Measurements from ENCODE around the gene PPEF1. TPM values are rescaled to one million over a fixed set of nuclear protein-coding genes. Genes with fewer than 3 reads are reported as not detected.

The PPEF1 gene
- total RNA-seq, 2 experiments from 2014 or later = 0.15 TPM; not detected in 1

DNA sequence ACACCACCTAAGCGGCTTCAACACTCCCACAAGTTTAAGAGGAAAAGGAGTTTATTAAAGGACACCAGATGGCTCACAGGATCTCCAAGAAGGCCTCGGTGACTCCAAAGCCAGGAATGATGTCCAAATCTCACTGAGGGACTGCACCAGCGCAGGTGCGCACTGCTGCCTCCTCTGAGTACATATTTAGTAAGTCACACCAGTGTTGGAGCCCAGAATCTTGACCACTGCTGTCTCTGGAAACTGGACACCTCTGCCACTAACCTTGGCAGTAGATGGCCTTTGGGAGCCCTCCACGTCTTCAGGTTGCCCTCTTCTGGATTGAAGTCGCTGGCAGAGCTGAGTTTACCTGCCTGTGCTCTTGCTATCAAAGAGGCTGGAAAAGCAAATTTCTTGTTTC is 25.4 kb upstream of the PPEF1 start:
- CTCF ChIA-PET = no interaction called here
- Mint-ChIP-seq H3K4me1 (ENCODE audit: low read depth) (no peaks in the 10 kb centered on the region), H3K9me3 (no peaks in the 10 kb centered on the region), H3K36me3 (no peaks in the 10 kb centered on the region), H3K4me3 (no peak overlapping the region), H3K27me3 (peaks cover 2% of the 10 kb centered on the region), H3K27ac (no peak overlapping the region)
- DNase-seq = no peak
- POLR2A ChIA-PET = no interaction called here
- intact Hi-C loops (cut with micrococcal nuclease) = no loop called here

- H3K4me3 Mint-ChIP-seq = no peak overlapping the region
- CTCF ChIA-PET = no interaction called here
- H3K36me3 Mint-ChIP-seq = no peaks in the 10 kb centered on the region
- POLR2A ChIA-PET = no interaction called here
- no peaks in the 10 kb centered on the region for H3K9me3 Mint-ChIP-seq
- intact Hi-C loops (cut with micrococcal nuclease) = no loop called here
- H3K27me3 Mint-ChIP-seq = peaks cover 2% of the 10 kb centered on the region
- DNase-seq = no peak
- H3K27ac Mint-ChIP-seq = no peak overlapping the region
- no peaks in the 10 kb centered on the region for H3K4me1 Mint-ChIP-seq (ENCODE audit: low read depth)
These were observed 24.5 kb upstream of the PPEF1 start for GRCh38 chrX:18682979-18683387.

DNA sequence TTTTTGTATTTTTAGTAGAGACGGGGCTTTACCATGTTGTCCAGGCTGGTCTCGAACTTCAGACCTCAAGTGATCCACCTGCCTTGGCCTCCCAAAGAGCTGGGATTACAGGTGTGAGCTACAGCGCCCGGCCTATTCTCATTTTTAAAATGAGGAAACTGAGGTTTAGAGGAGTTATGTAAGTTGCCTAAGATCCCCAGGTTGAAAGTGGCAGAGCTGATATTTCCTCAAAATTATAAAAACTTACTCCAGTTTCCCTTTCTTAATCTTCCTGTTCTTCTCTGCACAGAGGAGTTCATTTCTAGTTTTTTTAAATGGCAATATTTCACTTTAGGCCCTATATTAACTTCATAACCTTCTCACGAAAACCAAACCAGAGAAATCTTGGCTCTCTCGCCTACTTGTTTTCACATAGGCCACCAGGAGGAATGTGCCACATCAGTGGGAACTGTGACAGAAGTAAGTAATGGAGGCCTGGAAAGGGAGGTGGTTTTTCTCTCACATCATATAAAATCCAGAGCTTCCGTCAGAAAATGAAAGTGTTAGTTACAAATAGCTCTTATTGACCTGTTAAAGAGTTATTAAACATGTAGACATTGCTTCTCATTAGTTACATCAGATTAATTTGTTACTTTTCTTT is 19.5 kb upstream of the PPEF1 start:
- no peak overlapping the region for H3K4me3 Mint-ChIP-seq
- H3K4me1 Mint-ChIP-seq (ENCODE audit: low read depth) = no peaks in the 10 kb centered on the region
- no peak for DNase-seq
- ChIA-PET CTCF (no interaction called here), POLR2A (no interaction called here)
- no peak overlapping the region for H3K27ac Mint-ChIP-seq
- H3K36me3 Mint-ChIP-seq = no peaks in the 10 kb centered on the region
- no peaks in the 10 kb centered on the region for H3K27me3 Mint-ChIP-seq
- no peaks in the 10 kb centered on the region for H3K9me3 Mint-ChIP-seq
- intact Hi-C loops (cut with micrococcal nuclease) = no loop called here

- H3K27ac Mint-ChIP-seq = no peak overlapping the region
- POLR2A ChIA-PET = no interaction called here
- H3K27me3 Mint-ChIP-seq = no peaks in the 10 kb centered on the region
- H3K36me3 Mint-ChIP-seq = no peaks in the 10 kb centered on the region
- no peaks in the 10 kb centered on the region for H3K9me3 Mint-ChIP-seq
- H3K4me3 Mint-ChIP-seq = no peak overlapping the region
- CTCF ChIA-PET = no interaction called here
- no peaks in the 10 kb centered on the region for H3K4me1 Mint-ChIP-seq (ENCODE audit: low read depth)
- no peak for DNase-seq
- intact Hi-C loops (cut with micrococcal nuclease) = no loop called here
These were observed 16.0 kb upstream of the PPEF1 start for GRCh38 chrX:18691431-18691830.

DNA sequence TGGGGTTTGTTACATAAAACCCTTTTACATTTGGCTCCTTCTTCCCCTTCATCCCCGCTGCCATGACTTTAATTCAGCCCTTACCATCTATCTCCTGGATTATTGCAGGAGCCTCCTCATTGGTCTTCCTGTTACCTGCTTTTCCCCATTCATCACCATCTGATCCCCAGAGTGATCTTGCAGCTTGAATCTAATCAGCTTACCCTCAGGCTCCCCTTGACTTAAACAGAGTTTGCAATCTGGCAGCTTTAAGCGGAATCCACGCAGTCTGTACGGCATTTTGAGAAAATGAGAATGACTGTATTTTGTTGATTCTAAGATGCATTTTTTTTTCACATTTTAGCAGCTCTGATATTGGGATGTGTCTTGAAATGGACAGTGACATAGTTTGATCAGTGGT is 14.9 kb upstream of the PPEF1 start:
- Mint-ChIP-seq H3K9me3 (no peaks in the 10 kb centered on the region), H3K27me3 (no peaks in the 10 kb centered on the region), H3K4me3 (no peak overlapping the region), H3K36me3 (no peaks in the 10 kb centered on the region), H3K27ac (no peak overlapping the region), H3K4me1 (ENCODE audit: low read depth) (no peaks in the 10 kb centered on the region)
- no peak for DNase-seq
- POLR2A ChIA-PET = no interaction called here
- intact Hi-C loops (cut with micrococcal nuclease) = no loop called here
- CTCF ChIA-PET = no interaction called here

DNA sequence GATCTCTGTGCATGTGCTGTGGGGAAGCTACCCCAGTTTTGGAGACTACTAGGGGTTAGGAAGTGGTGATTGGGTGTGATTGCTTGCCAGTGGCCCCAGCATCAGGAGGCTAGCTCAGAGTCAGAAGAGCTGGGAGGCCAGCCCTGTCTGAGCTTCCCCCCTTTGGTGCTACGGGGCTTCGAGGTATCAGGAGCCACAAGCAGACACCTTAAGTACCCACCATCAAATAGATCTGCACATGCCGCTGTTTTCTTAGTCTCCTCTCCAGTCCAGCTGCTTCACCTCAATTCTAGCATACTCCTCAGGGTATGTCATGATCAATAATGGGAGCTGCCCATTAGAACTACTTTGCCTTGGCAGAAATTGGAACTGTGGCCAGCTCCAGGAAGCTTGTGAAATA is 10.8 kb upstream of the PPEF1 start:
- ChIA-PET CTCF (no interaction called here), POLR2A (no interaction called here)
- no peaks in the 10 kb centered on the region for H3K4me1 Mint-ChIP-seq (ENCODE audit: low read depth)
- H3K27me3 Mint-ChIP-seq = no peaks in the 10 kb centered on the region
- no peak overlapping the region for H3K4me3 Mint-ChIP-seq
- H3K36me3 Mint-ChIP-seq = no peaks in the 10 kb centered on the region
- no peak for DNase-seq
- intact Hi-C loops (cut with micrococcal nuclease) = no loop called here
- H3K27ac Mint-ChIP-seq = no peak overlapping the region
- no peaks in the 10 kb centered on the region for H3K9me3 Mint-ChIP-seq

- Mint-ChIP-seq H3K4me3 (no peak overlapping the region), H3K9me3 (no peaks in the 10 kb centered on the region), H3K27ac (no peak overlapping the region), H3K36me3 (no peaks in the 10 kb centered on the region), H3K4me1 (ENCODE audit: low read depth) (no peaks in the 10 kb centered on the region), H3K27me3 (no peaks in the 10 kb centered on the region)
- CTCF ChIA-PET = no interaction called here
- intact Hi-C loops (cut with micrococcal nuclease) = no loop called here
- POLR2A ChIA-PET = no interaction called here
- no peak for DNase-seq
These were observed 8.5 kb upstream of the PPEF1 start for GRCh38 chrX:18698737-18699650.

DNA sequence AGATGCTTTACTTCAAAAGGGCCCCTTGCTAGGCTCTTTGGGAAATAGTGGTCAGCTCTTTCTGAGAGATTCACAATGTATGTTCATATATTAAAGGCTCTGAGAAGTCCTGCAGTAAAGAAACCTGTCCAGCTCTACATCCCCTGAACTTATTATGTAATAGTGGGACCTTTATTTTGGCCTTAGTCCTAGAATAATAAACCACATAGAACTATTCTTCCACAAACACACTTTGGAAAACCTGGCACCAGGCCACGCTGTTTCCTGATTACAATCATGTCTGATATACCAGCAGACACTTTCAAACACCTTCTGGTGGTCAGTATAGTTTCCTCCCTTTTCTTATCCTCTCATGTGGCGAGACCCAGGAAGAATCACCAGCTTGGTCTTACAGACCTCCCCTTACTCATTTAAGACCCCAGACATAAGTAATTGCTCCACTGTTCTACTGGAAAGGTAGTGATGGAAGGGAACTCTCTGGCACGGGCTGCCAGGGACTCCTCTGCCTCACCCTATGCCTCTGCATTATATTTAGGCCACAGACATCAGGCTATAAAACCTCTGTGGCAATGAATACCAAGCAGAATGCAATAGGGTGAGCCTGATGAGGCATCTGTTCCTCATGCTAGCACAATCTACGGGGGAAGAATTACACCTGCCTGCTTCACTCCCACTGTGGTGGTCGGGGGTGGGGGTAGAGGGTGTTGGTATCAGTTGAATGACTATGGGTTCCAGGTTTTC is 5.7 kb upstream of the PPEF1 start:
- Mint-ChIP-seq H3K4me1 (ENCODE audit: low read depth) (no peaks in the 10 kb centered on the region), H3K4me3 (no peak overlapping the region), H3K9me3 (no peaks in the 10 kb centered on the region), H3K27ac (no peak overlapping the region), H3K36me3 (no peaks in the 10 kb centered on the region), H3K27me3 (no peaks in the 10 kb centered on the region)
- DNase-seq = no peak
- intact Hi-C loops (cut with micrococcal nuclease) = no loop called here
- ChIA-PET POLR2A (no interaction called here), CTCF (no interaction called here)

DNA sequence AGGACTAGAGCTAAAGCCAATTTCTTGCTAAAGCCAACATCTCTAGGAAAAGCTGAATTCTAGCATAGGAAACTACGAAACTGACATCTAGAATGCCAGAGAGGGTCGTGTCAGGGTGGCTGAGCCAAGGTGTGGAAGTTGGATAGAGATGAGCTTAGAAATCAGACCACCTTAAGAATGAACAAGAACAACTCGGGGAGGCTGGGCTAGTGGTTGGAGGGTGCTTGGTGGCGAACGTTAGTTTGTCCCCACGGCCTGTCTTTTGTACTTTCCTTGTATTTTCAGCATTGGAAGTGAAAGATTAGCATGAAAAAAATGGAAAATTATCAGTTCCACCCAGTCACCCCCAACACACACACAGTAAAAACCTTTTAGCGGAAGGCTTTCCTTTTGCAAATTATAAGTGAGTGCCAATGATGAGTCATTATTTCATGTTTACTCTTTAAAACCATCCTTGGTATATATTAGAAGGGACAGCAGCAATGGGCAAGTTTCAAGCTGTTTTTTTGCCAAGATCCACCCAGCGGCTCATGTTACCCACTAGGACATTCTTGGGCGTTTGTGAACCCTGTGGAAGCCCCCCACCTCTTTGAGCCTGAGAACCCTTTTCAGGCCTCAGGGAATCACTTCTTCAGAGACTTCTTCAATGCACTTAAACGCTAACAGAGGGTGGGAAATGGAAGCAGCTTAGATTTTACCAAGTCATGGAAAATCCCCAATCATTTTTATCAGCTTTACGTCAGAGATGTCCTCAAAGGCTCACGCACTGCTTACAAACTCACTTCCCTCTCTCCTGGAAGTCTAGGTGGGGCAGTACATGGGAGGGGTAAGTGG is 4.9 kb upstream of the PPEF1 start:
- Mint-ChIP-seq H3K27me3 (no peaks in the 10 kb centered on the region), H3K9me3 (no peaks in the 10 kb centered on the region), H3K27ac (no peak overlapping the region), H3K4me3 (no peak overlapping the region), H3K4me1 (ENCODE audit: low read depth) (no peaks in the 10 kb centered on the region), H3K36me3 (no peaks in the 10 kb centered on the region)
- no peak for DNase-seq
- intact Hi-C loops (cut with micrococcal nuclease) = no loop called here
- CTCF ChIA-PET = no interaction called here
- POLR2A ChIA-PET = no interaction called here

DNA sequence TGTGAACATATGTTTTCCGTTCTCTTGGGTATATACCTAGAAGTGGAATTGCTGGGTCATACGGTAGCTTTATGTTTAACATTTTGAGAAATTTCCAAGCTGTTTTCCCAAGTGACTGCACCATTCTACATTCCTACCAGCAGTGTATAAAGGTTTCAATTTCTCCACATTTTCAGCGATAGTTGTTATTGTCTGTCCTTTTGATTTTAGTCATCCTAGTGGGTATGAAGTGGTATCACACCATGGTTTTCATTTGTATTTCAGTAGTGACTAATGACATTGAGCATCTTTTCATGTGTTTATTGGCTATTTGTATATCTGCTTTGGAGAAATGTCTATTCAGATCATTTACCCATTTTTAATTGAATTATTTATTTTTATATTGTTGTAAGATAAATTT is 2.4 kb downstream of the PPEF1 start:
- Mint-ChIP-seq H3K4me1 (ENCODE audit: low read depth) (no peaks in the 10 kb centered on the region), H3K27me3 (no peaks in the 10 kb centered on the region), H3K27ac (no peak overlapping the region), H3K9me3 (no peaks in the 10 kb centered on the region), H3K4me3 (no peak overlapping the region), H3K36me3 (no peaks in the 10 kb centered on the region)
- DNase-seq = no peak
- POLR2A ChIA-PET = no interaction called here
- intact Hi-C loops (cut with micrococcal nuclease) = no loop called here
- CTCF ChIA-PET = no interaction called here

GRCh38 chrX:18714910-18715309 is 7.5 kb downstream of the PPEF1 start:
- intact Hi-C loops (cut with micrococcal nuclease) = no loop called here
- peaks cover 1% of the 10 kb centered on the region for H3K27me3 Mint-ChIP-seq
- H3K36me3 Mint-ChIP-seq = no peaks in the 10 kb centered on the region
- H3K9me3 Mint-ChIP-seq = no peaks in the 10 kb centered on the region
- POLR2A ChIA-PET = no interaction called here
- no peak overlapping the region for H3K27ac Mint-ChIP-seq
- no peak for DNase-seq
- H3K4me3 Mint-ChIP-seq = no peak overlapping the region
- H3K4me1 Mint-ChIP-seq (ENCODE audit: low read depth) = no peaks in the 10 kb centered on the region
- CTCF ChIA-PET = no interaction called here

- H3K4me1 Mint-ChIP-seq (ENCODE audit: low read depth) = no peaks in the 10 kb centered on the region
- no peak overlapping the region for H3K4me3 Mint-ChIP-seq
- ChIA-PET CTCF (no interaction called here), POLR2A (no interaction called here)
- intact Hi-C loops (cut with micrococcal nuclease) = no loop called here
- DNase-seq = no peak
- H3K36me3 Mint-ChIP-seq = no peaks in the 10 kb centered on the region
- H3K9me3 Mint-ChIP-seq = no peaks in the 10 kb centered on the region
- no peak overlapping the region for H3K27ac Mint-ChIP-seq
- peaks cover 1% of the 10 kb centered on the region for H3K27me3 Mint-ChIP-seq
These were observed 12.4 kb downstream of the PPEF1 start for GRCh38 chrX:18719852-18720251.
